C4-2B (cell line): ENCODE measurements around the gene RTKN.

Experiments
- ZFX ChIP-seq: fragments of 450-650 bp; IDR thresholded peaks from 2 replicates; pipeline ENCODE4 v1.6.1; 2017
- TF ChIP-seq, protein P1 (sequence below): fragments of 450-650 bp; conservative IDR thresholded peaks from 2 replicates; pipeline ENCODE4 v1.5.1; 2017; ENCODE audit warnings: mild to moderate bottlenecking

DNA sequence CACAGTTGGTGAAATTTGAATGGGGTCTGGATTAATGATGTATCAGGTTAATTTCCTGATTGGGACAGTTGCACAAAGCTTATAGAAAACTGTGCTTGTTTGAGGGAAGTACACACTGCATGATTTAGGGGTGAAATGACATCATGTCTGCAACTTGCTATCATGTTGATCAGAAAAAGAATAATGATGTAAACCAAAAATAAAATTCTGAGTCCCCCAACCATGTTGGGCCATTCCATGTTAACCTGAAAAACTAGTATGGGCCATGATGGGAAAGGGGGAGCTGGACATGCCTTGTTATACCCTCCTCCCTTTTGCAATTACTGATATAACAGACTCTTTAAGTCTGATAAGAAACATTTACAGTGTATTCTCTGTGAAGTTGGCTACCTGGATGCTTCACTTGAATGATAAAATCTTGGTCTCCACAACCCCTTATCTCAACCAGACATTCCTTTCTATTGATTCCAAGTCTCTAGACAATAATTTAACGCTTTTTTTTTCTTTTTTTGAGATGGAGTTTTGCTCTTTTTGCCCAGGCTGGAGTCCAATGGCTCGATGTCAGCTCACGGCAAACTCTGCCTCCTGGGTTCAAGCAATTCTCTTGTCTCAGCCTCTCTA, 8.9 kb upstream of the RTKN start:
- TF ChIP-seq, protein P1, sequence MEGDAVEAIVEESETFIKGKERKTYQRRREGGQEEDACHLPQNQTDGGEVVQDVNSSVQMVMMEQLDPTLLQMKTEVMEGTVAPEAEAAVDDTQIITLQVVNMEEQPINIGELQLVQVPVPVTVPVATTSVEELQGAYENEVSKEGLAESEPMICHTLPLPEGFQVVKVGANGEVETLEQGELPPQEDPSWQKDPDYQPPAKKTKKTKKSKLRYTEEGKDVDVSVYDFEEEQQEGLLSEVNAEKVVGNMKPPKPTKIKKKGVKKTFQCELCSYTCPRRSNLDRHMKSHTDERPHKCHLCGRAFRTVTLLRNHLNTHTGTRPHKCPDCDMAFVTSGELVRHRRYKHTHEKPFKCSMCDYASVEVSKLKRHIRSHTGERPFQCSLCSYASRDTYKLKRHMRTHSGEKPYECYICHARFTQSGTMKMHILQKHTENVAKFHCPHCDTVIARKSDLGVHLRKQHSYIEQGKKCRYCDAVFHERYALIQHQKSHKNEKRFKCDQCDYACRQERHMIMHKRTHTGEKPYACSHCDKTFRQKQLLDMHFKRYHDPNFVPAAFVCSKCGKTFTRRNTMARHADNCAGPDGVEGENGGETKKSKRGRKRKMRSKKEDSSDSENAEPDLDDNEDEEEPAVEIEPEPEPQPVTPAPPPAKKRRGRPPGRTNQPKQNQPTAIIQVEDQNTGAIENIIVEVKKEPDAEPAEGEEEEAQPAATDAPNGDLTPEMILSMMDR, result no peak
- TF ChIP-seq ZFX, result no peak
